Breast epithelium (tissue), 4 donors: ENCODE measurements around the gene MAZ. TPM values are rescaled to one million over a fixed set of nuclear protein-coding genes. Genes with fewer than 3 reads are reported as not detected.
"Not testable (repeated sequence)": the region's sequence is repeated elsewhere in the genome, so short reads cannot be mapped to it uniquely, and the experiment has no call there.

Source experiments
- DNase-seq, 2 donors: peaks; one replicate each; pipeline ENCODE4 v3.0.0-alpha.2; 2019; ENCODE audit warnings: low spot score in 2 of 2
- H3K27ac ChIP-seq, 2 donors: fragments of 200-600 bp; sonication (generic) in 1 of 2; one replicate each; pipeline ENCODE4 v1.5.1; 2016 to 2019; ENCODE audit warnings: mild to moderate bottlenecking in 1 of 2
- H3K27me3 ChIP-seq, 2 donors: fragments of 200-600 bp; sonication (generic) in 1 of 2; one replicate each; pipeline versions ENCODE4 v1.5.1 to v1.6.0; 2017 to 2019; ENCODE audit warnings: control low read depth in 1 of 2, mild to moderate bottlenecking in 1 of 2
- H3K36me3 ChIP-seq: fragments of 200-600 bp; one replicate; pipeline ENCODE4 v1.5.1; 2019
- H3K4me1 ChIP-seq, 2 donors: fragments of 200-600 bp; sonication (generic); one replicate each; pipeline ENCODE4 v1.5.1; 2016 to 2019; ENCODE audit warnings: control low read depth in 1 of 2
- H3K4me3 ChIP-seq, 3 donors: fragments of 200-600 bp; sonication (generic); 1 replicate in 2 of 3; 2 replicates in 1 of 3; pipeline ENCODE4 v1.5.1; 2016 to 2019; ENCODE audit warnings: mild to moderate bottlenecking in 3 of 3, moderate library complexity in 2 of 3
- H3K9me3 ChIP-seq, 2 donors: fragments of 200-600 bp; sonication (generic) in 1 of 2; one replicate each; pipeline ENCODE4 v1.5.1; 2016 to 2019; ENCODE audit warnings: control low read depth in 1 of 2
- POLR2A ChIP-seq: fragments of 450-650 bp; IDR thresholded peaks from one replicate; pipeline ENCODE4 v1.6.1; 2016; ENCODE audit warnings: antibody characterized with exemption, mild to moderate bottlenecking, moderate library complexity
- POLR2AphosphoS5 ChIP-seq, 3 donors: sonication (generic); formaldehyde crosslinking; IDR thresholded peaks; one replicate each; pipeline ENCODE4 v1.6.1; 2017; ENCODE audit warnings: antibody characterized with exemption in 3 of 3
- intact Hi-C: fragments of 100-400 bp; cut with DNase I; formaldehyde crosslinking; loops from one replicate; pipeline ENCODE4 v1.15.1; 2023; ENCODE audit warnings: low total_unique reads
- total RNA-seq, 3 donors: library from RNA; depleted of rRNA; stranded (reverse); fragments of >200 nt; gene quantifications; one replicate each; pipeline ENCODE4 v1.1.0, GENCODE V29; 2016
- TF ChIP-seq, protein P1 (sequence below), 3 donors: fragments of 450-650 bp; IDR thresholded peaks; one replicate each; pipeline ENCODE4 v1.5.1; 2016 to 2017; ENCODE audit warnings: antibody characterized with exemption in 3 of 3, mild to moderate bottlenecking in 3 of 3, moderate library complexity in 3 of 3

The MAZ gene
- total RNA-seq, 3 donors from 2014 or later = 49.3 to 61.9 (median 60.0) TPM

DNA sequence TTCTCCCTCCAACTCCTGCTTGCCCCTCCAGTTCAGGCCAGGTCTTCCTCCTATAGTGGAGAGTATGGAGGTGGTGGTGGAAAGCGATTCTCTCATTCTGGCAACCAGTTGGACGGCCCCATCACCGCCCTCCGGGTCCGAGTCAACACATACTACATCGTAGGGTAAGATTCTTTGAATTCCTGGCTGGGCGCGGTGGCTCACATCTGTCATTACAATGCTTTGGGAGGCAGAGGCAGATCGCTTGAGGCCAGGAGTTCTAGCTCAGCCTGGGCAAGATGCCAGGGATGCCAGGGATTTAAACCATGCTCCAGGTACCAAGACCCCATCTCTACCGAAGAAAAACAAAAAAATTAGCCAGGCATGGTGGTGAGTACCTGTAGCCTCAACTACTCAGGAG, 26.9 kb upstream of the MAZ start:
- no peaks in the 10 kb centered on the region for H3K9me3 ChIP-seq
- intact Hi-C loops = no loop called here
- no peaks in the 10 kb centered on the region for H3K27me3 ChIP-seq
- DNase-seq = no peak
- no peaks in the 10 kb centered on the region for H3K36me3 ChIP-seq
- no peaks in the 10 kb centered on the region for H3K4me1 ChIP-seq
- no peak overlapping the region for H3K27ac ChIP-seq
- no peak overlapping the region for H3K4me3 ChIP-seq
- TF ChIP-seq POLR2A (no peak), POLR2AphosphoS5 (IDR thresholded peaks at IDR 0.05) (no peak)
- TF ChIP-seq, protein P1, sequence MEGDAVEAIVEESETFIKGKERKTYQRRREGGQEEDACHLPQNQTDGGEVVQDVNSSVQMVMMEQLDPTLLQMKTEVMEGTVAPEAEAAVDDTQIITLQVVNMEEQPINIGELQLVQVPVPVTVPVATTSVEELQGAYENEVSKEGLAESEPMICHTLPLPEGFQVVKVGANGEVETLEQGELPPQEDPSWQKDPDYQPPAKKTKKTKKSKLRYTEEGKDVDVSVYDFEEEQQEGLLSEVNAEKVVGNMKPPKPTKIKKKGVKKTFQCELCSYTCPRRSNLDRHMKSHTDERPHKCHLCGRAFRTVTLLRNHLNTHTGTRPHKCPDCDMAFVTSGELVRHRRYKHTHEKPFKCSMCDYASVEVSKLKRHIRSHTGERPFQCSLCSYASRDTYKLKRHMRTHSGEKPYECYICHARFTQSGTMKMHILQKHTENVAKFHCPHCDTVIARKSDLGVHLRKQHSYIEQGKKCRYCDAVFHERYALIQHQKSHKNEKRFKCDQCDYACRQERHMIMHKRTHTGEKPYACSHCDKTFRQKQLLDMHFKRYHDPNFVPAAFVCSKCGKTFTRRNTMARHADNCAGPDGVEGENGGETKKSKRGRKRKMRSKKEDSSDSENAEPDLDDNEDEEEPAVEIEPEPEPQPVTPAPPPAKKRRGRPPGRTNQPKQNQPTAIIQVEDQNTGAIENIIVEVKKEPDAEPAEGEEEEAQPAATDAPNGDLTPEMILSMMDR (IDR thresholded peaks at IDR 0.05) = no peak

GRCh38 chr16:29783094-29783953, 23.0 kb upstream of the MAZ start:
- H3K27ac ChIP-seq, H3K9me3 ChIP-seq, H3K4me3 ChIP-seq, H3K4me1 ChIP-seq, DNase-seq, H3K27me3 ChIP-seq, intact Hi-C loops, H3K36me3 ChIP-seq: not testable (repeated sequence)

DNA sequence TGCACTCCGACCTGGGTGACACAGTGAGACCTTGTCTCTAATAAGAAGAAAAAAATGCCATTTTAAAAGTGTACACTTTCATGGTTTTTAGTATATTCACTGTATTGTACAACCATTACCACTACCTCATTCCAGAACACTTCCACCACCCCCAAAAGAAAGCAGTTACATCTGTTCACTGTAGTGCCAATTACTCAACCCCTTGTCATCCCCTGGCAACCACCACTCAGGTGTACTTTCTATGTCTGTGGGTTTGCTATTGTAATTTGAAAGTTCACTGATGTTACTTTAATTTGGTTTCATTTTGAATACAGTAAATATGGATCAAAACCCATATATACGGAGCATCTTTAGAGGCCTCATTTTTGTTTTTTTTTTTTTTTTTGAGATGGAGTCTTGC, 22.2 kb upstream of the MAZ start:
- Histone ChIP-seq H3K4me1 (no peaks in the 10 kb centered on the region), H3K27me3 (no peaks in the 10 kb centered on the region), H3K4me3 (no peak overlapping the region), H3K27ac (no peak overlapping the region), H3K9me3 (no peaks in the 10 kb centered on the region), H3K36me3 (no peaks in the 10 kb centered on the region)
- intact Hi-C loops = no loop called here
- TF ChIP-seq POLR2AphosphoS5 (IDR thresholded peaks at IDR 0.05) (no peak), POLR2A (no peak)
- TF ChIP-seq, protein P1 (IDR thresholded peaks at IDR 0.05) = no peak
- no peak for DNase-seq

DNA sequence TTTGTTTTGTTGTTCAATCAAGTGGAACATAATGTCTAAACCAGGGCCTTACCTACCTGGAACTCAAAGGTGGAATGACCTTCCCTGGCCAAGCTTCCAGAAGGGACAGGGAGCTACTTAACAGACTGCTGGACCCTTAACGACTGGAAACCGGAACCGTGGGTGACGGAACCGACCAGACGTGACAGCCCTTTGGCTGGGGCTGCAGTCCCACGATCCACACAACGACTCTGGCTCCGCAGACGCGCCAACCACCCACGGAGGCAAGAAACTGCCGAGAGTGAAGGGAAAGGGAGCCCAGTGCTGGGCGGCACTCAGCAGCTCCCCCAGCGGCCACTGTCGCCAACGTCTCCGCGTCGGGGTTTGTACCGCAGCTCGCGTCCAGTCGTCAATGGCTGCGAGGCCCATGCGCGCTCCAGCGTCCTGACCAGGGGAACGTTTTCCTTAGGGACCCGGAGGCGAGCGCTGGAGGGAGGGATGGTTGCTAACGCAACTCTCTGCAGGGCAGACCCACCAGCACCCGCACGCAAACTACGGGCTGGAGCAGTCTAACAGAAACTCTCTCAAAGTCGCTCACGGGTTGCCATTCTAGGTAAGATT, 21.3 kb upstream of the MAZ start:
- Histone ChIP-seq H3K27ac (no peak overlapping the region), H3K4me1 (no peaks in the 10 kb centered on the region), H3K9me3 (no peaks in the 10 kb centered on the region), H3K36me3 (no peaks in the 10 kb centered on the region), H3K27me3 (no peaks in the 10 kb centered on the region), H3K4me3 (peak overlapping the region in 2 of 3 donors; percentile 37 to 60)
- DNase-seq = peak in 1 of 2 donors; percentile 69
- intact Hi-C loops = no loop called here
- TF ChIP-seq, protein P1 (IDR thresholded peaks at IDR 0.05) = peak; percentile 30 to 67 (median 56)
- TF ChIP-seq POLR2A (no peak), POLR2AphosphoS5 (IDR thresholded peaks at IDR 0.05) (no peak)

DNA sequence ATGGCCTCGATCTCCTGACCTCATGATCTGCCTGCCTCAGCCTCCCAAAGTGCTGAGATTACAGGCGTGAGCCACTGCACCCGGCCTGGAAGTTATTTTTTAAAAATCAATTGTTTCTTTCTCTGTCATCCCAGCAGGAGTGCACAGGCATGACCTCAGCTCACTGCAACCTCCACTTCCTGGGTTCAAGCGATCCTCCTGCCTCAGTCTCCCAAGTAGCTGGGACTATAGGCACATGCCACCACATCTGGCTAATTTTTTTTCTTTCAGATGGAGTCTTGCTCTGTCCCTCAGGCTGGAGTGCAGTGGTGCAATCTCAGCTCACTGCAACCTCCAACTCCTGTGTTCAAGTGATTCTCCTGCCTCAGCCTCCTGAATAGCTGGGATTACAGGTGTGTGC, 19.2 kb upstream of the MAZ start:
- H3K27me3 ChIP-seq, intact Hi-C loops, H3K4me3 ChIP-seq, H3K4me1 ChIP-seq, H3K27ac ChIP-seq, H3K36me3 ChIP-seq, DNase-seq, H3K9me3 ChIP-seq: not testable (repeated sequence)

- Histone ChIP-seq H3K27ac (peak overlapping the region; percentile 86 to 90), H3K36me3 (no peaks in the 10 kb centered on the region), H3K4me3 (peak overlapping the region; percentile 72 to 96 (median 78)), H3K27me3 (no peaks in the 10 kb centered on the region), H3K9me3 (no peaks in the 10 kb centered on the region), H3K4me1 (peaks cover 0 to 12% of the 10 kb centered on the region in 2 donors)
- no peak for DNase-seq
- intact Hi-C loops = no loop called here
- no peak for TF ChIP-seq POLR2A
- no peak for TF ChIP-seq POLR2AphosphoS5 (IDR thresholded peaks at IDR 0.05)
- TF ChIP-seq, protein P1 (IDR thresholded peaks at IDR 0.05) = no peak
Observed at GRCh38 chr16:29789775-29790182, 16.6 kb upstream of the MAZ start.
